HG02970 (cell line): ENCODE results near the gene WASHC2A.
"Not testable (repeated sequence)": the region's sequence is repeated elsewhere in the genome, so short reads cannot be mapped to it uniquely, and the experiment has no call there.

Experiments used
- ATAC-seq: cut with Tn5 transposase; IDR thresholded peaks from one replicate; pipeline ENCODE4 v1.9.1; 2021; ENCODE audit warnings: mild to moderate bottlenecking, moderate library complexity, moderate number of reproducible peaks; ENCODE audit not compliant: unreplicated experiment, low FRiP score

The WASHC2A gene

GRCh38 chr10:50132322-50132721 is 64.6 kb downstream of the WASHC2A start:
- not testable (repeated sequence) for ATAC-seq

- ATAC-seq, result not testable (repeated sequence)
Measured at GRCh38 chr10:50132841-50133240, 65.1 kb downstream of the WASHC2A start.

GRCh38 chr10:50143512-50144174 is 75.9 kb downstream of the WASHC2A start:
- not testable (repeated sequence) for ATAC-seq

GRCh38 chr10:50145575-50145974 is 77.8 kb downstream of the WASHC2A start:
- ATAC-seq, result not testable (repeated sequence)

- ATAC-seq, result no peak
Measured at GRCh38 chr10:50152792-50153272, 85.1 kb downstream of the WASHC2A start.

- ATAC-seq, result not testable (repeated sequence)
Measured at GRCh38 chr10:50157868-50158267, 90.1 kb downstream of the WASHC2A start.

GRCh38 chr10:50159856-50160255 is 92.1 kb downstream of the WASHC2A start:
- not testable (repeated sequence) for ATAC-seq

GRCh38 chr10:50165038-50165437 is 97.3 kb downstream of the WASHC2A start:
- ATAC-seq, result not testable (repeated sequence)

- ATAC-seq, result not testable (repeated sequence)
Measured at GRCh38 chr10:50167833-50168232, 100.1 kb downstream of the WASHC2A start.

- ATAC-seq, result not testable (repeated sequence)
Measured at GRCh38 chr10:50169506-50169905, 101.8 kb downstream of the WASHC2A start.

GRCh38 chr10:50174788-50175525 is 107.2 kb downstream of the WASHC2A start:
- ATAC-seq, result not testable (repeated sequence)
